ENCODE data around the gene TICAM1.

The TICAM1 gene

DNA sequence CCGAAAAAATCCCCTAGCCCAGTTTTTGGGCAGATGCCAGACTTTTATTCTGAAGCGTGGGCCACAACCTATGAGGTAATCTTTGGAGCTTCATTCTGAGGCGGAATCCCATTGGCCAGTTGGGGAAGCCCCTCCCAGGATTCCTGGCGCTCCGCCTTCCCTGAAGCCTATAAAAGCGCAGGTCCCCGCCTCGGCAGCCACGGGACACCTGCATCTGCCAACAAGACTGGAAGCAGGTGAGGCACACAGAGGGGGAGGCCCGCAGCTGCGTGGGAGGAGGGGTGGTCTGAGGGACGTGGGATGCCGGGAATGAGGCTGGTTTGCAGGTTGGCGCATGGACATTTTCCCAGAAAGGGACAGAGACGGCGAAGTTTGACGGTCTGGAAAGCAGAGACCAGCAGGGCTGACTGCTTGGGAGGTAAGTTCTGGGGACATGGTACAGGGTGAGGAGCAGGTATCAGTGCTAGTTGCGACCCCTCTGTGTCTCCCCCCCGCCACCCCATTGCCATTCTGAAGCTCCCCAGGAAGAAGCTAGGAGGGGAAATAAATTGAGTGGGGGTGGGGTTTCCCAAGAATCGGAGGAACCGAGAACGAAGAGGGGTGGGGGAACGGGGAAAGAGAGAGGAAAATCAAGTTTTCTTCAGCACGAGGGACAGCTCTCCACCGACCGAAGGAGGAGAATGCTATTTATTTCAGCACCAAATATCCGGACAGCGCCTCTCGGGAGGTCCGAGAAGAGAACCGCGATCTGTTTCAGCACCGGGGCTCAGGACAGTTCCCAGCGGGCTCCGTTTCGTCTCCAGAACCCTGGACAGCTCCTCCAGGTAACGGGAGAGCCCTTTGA, 62.4 kb downstream of the TICAM1 start:
- peak; percentile 86 for DNase-seq (ENCODE audit: low spot score)
